GM19452 (cell line): Measurements from ENCODE around the gene WFIKKN1.
A peak's percentile ranks its signal among the peaks of the same experiment; 100 is the strongest.

ENCODE experiments used
- ATAC-seq: cut with Tn5 transposase; IDR thresholded peaks from one replicate; pipeline ENCODE4 v1.9.1; 2021; ENCODE audit not compliant: unreplicated experiment

Gene WFIKKN1

DNA sequence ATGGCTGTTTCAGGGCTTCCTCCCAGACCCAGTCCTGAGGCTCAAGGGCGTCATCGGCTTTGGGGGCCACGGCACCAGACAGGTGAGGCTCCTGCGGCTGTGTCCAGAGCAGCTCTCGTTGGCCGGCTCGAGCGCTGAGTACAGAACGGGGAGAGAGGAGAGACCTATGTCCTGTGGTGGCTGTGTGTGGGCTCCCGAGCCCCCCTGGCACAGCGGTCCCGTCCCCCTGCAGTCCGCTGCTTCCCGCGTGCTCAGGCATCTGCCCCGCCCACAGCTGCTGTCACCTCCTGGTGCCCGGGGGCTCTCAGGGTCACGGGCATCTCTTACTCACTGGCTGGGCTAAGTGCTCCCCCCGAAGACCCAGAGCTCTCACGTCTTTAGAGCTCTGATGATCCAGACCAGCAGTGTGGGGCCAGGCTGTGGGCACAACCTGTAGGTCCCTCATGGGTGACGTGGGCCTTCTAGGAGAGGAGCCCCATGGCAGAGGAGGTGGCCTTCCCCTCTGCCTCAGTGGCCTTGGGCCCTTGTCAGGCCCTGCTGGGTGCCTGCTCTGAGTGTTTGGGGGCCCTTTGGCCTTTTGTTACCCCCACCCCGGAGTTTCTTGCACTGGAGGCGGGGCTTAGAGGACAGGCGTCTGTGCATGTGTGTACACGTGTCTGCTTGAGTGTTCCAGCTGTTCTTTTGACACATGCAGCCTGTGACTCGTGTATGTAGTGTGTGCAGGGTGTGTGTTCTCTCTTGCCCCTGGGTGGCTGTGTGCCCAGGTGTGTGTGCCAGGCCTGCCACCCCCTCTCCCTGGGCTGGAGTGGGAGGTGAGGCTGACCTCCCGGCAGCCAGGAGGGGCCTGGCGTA, 21.9 kb downstream of the WFIKKN1 start:
- ATAC-seq, result no peak

- no peak for ATAC-seq
These were observed 23.2 kb downstream of the WFIKKN1 start for GRCh38 chr16:654034-654433.

GRCh38 chr16:657487-657886, 26.7 kb downstream of the WFIKKN1 start:
- ATAC-seq, result no peak

GRCh38 chr16:658679-659571, 28.1 kb downstream of the WFIKKN1 start:
- no peak for ATAC-seq

DNA sequence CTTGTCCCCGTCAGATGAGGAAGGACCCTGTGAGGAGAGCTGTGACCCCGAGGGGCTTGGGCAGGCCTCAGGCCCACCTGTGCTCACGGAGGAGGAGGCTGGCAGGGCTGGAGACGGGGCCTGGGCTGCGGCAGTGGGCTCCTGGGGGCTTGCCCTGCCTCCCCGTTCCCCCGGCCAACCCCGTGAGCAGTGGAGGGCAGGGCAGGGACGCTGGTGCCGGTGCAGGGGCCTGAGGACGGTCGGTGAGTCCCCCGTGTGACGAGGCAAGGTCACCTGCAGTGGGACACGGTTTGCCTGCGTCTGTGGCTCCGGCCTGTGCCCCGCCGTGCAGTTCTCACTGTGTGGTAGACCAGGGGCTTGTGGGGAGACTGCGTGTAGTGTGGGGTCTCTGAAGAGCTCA, 28.8 kb downstream of the WFIKKN1 start:
- no peak for ATAC-seq

GRCh38 chr16:660132-660458, 29.3 kb downstream of the WFIKKN1 start:
- no peak for ATAC-seq

- ATAC-seq, result no peak
These were observed 29.8 kb downstream of the WFIKKN1 start for GRCh38 chr16:660459-661183.

DNA sequence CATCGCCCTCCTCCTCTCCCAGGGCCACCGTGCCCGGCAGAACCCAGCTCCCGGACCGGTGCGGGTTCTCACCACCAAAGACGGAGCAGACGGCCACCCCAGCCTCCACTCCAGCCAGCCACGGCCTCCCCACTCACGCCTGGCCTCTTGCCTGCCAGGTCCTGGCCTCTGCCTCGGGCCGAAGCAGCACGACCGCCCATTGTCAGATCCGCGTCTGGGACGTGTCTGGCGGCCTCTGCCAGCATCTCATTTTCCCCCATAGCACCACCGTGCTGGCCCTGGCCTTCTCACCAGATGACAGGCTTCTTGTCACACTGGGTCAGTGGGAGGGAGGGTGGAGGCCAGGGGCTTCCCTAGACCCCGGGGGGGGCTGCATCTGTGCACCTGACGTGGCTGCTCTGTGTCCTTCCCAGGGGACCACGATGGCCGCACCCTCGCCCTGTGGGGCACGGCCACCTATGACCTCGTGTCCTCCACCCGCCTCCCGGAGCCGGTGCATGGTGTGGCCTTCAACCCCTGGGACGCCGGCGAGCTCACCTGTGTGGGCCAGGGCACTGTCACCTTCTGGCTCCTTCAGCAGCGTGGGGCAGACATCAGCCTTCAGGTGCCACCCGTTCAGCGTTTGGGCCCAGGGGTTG, 30.5 kb downstream of the WFIKKN1 start:
- no peak for ATAC-seq

DNA sequence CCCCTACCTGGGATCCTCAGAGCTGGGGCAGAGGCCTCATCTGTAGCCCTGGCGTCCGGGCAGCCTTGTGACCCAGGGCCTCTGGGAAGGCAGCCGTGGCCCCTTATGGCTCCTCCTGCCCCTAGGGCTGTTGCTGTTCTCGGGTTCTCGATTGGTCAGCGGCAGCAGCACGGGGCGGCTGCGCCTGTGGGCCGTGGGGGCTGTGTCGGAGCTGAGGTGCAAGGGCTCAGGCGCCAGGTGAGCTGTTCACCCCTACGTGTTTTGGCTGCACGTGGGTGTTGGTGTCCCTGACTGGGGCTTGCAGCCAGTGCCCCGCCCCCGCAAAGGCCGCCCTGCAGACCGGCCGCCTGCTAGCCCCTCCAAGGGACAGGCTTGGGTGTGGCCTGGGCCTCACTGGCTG, 31.3 kb downstream of the WFIKKN1 start:
- ATAC-seq, result no peak

- no peak for ATAC-seq
These were observed 31.8 kb downstream of the WFIKKN1 start for GRCh38 chr16:662597-662996.

GRCh38 chr16:666572-666971, 35.8 kb downstream of the WFIKKN1 start:
- no peak for ATAC-seq

DNA sequence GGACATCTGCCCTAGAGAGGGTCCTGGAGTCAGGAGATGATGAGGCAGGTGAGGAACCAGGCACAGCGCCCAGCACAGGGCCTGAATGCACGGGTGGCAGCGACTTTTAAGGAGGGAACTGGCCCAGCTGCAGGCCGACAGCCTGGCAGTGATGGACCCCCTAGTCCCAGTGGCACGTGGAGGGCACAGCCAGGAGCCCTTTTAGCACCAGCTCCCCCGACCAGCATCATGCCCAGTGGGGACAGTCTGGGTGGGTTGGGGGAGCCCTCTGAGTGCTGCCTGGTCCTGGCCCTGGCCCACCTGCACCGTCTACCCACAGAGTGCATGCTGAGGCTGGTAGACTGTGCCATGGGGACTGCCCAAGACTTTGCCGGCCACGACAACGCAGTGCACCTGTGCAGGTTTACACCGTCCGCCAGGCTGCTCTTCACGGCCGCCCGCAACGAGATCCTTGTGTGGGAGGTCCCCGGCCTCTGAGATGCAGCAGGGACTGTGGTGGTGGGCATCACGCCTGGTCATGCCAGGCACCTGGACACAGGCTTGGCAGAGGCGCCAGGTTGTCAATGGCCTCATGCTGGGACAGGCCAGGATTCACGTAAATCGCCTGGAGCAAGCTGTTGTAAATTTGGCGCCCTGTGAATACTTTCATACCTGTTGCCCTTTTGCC, 36.5 kb downstream of the WFIKKN1 start:
- ATAC-seq, result no peak

- ATAC-seq, result peak; percentile 88
These were observed 37.2 kb downstream of the WFIKKN1 start, which contains the start of gene RHOT2 for GRCh38 chr16:667780-668518. RHOT2 (plus strand) TSS chr16:668132; CDS start chr16:668200, 68 bp downstream.

- ATAC-seq, result no peak
These were observed 37.9 kb downstream of the WFIKKN1 start for GRCh38 chr16:668519-669171.

GRCh38 chr16:669666-670065, 38.9 kb downstream of the WFIKKN1 start:
- ATAC-seq, result no peak

DNA sequence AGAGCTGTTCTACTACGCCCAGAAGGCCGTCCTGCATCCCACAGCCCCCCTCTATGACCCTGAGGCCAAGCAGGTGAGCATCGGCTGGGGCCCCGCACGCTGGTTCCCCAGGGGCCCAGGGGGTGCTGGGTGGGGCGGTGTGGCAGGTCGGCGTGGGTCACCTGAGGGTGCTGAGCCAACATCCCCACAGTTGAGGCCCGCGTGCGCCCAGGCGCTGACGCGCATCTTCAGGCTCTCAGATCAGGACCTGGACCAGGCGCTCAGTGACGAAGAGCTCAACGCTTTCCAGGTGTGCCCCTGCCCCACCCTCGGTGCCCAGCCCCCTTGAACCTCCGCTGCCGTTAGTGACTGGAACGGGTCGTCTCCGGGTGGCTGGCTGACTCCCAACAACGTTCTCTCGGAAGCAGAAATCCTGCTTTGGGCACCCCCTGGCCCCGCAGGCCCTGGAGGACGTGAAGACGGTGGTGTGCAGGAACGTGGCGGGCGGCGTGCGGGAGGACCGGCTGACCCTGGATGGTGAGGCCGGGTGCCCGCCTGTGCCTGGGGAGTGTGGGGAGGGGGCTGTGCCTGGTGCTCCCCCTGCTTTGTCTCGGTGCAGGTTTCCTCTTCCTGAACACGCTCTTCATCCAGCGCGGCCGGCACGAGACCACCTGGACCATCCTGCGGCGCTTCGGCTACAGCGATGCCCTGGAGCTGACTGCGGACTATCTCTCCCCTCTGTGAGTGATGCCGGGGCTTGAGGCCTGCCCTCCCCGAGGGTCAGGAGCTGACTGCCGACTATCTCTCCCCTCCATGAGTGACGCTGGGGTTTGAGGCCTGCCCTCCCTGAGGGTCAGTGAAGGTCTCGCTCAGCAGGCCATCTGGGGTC, 39.9 kb downstream of the WFIKKN1 start:
- ATAC-seq, result no peak

DNA sequence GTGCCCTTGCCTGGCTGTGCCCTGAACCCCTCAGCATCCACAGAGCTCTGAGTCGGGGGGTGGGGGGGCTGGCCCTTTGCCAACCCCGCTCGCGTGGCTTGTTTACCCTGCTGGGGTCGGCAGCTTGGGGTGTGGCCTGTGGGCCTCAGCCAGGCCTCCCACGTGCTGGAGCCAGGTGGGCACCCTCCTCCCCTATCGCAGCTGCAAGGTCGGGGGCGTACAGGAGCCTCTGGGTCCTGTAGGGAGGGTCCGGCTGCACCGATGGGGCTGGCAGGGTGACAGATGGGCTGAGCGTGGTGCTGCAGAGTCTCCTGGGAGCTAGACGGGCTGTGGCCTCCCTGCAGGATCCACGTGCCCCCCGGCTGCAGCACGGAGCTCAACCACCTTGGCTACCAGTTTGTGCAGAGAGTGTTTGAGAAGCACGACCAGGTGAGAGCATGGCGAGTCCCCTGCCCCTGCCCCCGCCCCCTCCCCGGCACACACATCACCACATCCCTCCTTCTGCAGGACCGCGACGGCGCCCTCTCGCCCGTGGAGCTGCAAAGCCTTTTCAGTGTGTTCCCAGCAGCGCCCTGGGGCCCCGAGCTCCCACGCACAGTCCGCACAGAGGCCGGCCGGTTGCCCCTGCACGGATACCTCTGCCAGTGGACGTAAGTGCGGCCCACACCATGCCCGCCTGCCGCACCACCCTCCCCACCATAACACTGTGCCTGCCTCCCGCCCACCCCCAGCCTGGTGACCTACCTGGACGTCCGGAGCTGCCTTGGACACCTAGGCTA, 40.8 kb downstream of the WFIKKN1 start:
- no peak for ATAC-seq
